ENCODE results near the gene CALCA.

GRCh38 chr11:15006139-15006759 lies 34.1 kb upstream of the CALCA start:
- TF ChIP-seq CTCF (IDR thresholded peaks at IDR 0.05) (no peak), POLR2A (IDR thresholded peaks at IDR 0.05) (no peak), POLR2AphosphoS5 (IDR thresholded peaks at IDR 0.05) (no peak)

Data from breast epithelium (tissue), 3 donors.